ENCODE data around the gene RPL27A. TPM values are rescaled to one million over a fixed set of nuclear protein-coding genes. Genes with fewer than 3 reads are reported as not detected.
A peak's percentile ranks its signal among the peaks of the same experiment; 100 is the strongest.
"Not testable (repeated sequence)": the region's sequence is repeated elsewhere in the genome, so short reads cannot be mapped to it uniquely, and the experiment has no call there.

RPL27A gene
- polyA plus RNA-seq, 4 donors, result 2,503 to 4,316 (median 3,116) TPM

GRCh38 chr11:8661001-8661795 lies 21.4 kb upstream of the RPL27A start:
- Histone ChIP-seq H3K36me3 (ENCODE audit: control insufficient read depth in 3 of 3, insufficient read depth in 2 of 3, low read depth in 1 of 3, low read length in 3 of 3) (peaks cover 5 to 6% (median 6%) of the 10 kb centered on the region in 3 donors), H3K4me3 (ENCODE audit: low read depth in 1 of 3, low read length in 3 of 3) (no peak overlapping the region), H3K27me3 (ENCODE audit: control insufficient read depth in 3 of 3, insufficient read depth in 3 of 3, low read length in 3 of 3) (no peaks in the 10 kb centered on the region), H3K27ac (ENCODE audit: low read depth in 1 of 3, low read length in 2 of 3) (no peak overlapping the region), H3K9me3 (ENCODE audit: control insufficient read depth in 2 of 2, insufficient read depth in 1 of 2, low read depth in 1 of 2, low read length in 1 of 2) (no peaks in the 10 kb centered on the region), H3K4me1 (ENCODE audit: control insufficient read depth in 3 of 3, insufficient read depth in 2 of 3, low read depth in 1 of 3, low read length in 2 of 3) (no peaks in the 10 kb centered on the region)
- no peak for DNase-seq
- 88 to 95% (median 93%) methylated on average over 6 of the region's 6 CpGs for WGBS, 3 donors
- no peak for FAIRE-seq

GRCh38 chr11:8665222-8665621 lies 17.4 kb upstream of the RPL27A start:
- peaks cover 6 to 9% (median 8%) of the 10 kb centered on the region in 3 donors for H3K36me3 ChIP-seq (ENCODE audit: control insufficient read depth in 3 of 3, insufficient read depth in 2 of 3, low read depth in 1 of 3, low read length in 3 of 3)
- DNase-seq, result no peak
- 84 to 96% (median 95%) methylated on average over 1 of the region's 1 CpG for WGBS, 3 donors
- H3K4me3 ChIP-seq (ENCODE audit: low read depth in 1 of 3, low read length in 3 of 3), result no peak overlapping the region
- no peak for FAIRE-seq
- H3K4me1 ChIP-seq (ENCODE audit: control insufficient read depth in 3 of 3, insufficient read depth in 2 of 3, low read depth in 1 of 3, low read length in 2 of 3), result no peaks in the 10 kb centered on the region
- no peak overlapping the region for H3K27ac ChIP-seq (ENCODE audit: low read depth in 1 of 3, low read length in 2 of 3)
- H3K27me3 ChIP-seq (ENCODE audit: control insufficient read depth in 3 of 3, insufficient read depth in 3 of 3, low read length in 3 of 3), result no peaks in the 10 kb centered on the region
- H3K9me3 ChIP-seq (ENCODE audit: control insufficient read depth in 2 of 2, insufficient read depth in 1 of 2, low read depth in 1 of 2, low read length in 1 of 2), result no peaks in the 10 kb centered on the region

GRCh38 chr11:8670081-8670480 lies 12.5 kb upstream of the RPL27A start:
- not testable (repeated sequence) for H3K27ac ChIP-seq (ENCODE audit: low read depth in 1 of 3, low read length in 2 of 3); H3K27me3 ChIP-seq (ENCODE audit: control insufficient read depth in 3 of 3, insufficient read depth in 3 of 3, low read length in 3 of 3); H3K4me1 ChIP-seq (ENCODE audit: control insufficient read depth in 3 of 3, insufficient read depth in 2 of 3, low read depth in 1 of 3, low read length in 2 of 3); H3K4me3 ChIP-seq (ENCODE audit: low read depth in 1 of 3, low read length in 3 of 3); H3K9me3 ChIP-seq (ENCODE audit: control insufficient read depth in 2 of 2, insufficient read depth in 1 of 2, low read depth in 1 of 2, low read length in 1 of 2); DNase-seq; FAIRE-seq
- peaks cover under 1 to 16% (median 14%) of the 10 kb centered on the region in 3 donors for H3K36me3 ChIP-seq (ENCODE audit: control insufficient read depth in 3 of 3, insufficient read depth in 2 of 3, low read depth in 1 of 3, low read length in 3 of 3)
- 95 to 97% (median 97%) methylated on average over 6 of the region's 6 CpGs for WGBS, 3 donors

DNA sequence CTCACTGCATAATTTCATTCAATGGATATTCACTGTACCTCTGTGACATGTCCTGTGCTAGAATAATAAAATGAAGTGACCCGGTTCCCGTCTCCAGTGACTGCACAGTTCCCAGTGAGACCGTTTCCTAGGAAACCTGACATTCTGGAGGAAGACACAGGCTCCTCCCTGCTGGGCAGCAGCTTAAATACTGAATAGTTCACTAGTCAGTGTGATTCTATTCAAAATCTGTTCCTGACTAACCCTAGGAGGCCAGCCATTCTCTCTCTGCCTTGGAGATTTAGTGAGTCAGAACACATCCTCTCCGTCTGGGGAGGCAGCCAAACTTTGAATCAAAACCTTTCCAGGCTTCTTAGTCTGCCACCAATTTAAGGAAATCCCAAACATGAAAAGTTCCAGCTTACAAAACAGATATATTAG lies 11.4 kb upstream of the RPL27A start:
- DNase-seq (no peak), FAIRE-seq (no peak)
- 55 to 91% (median 83%) methylated on average over 4 of the region's 4 CpGs for WGBS, 3 donors
- Histone ChIP-seq H3K9me3 (ENCODE audit: control insufficient read depth in 2 of 2, insufficient read depth in 1 of 2, low read depth in 1 of 2, low read length in 1 of 2) (no peaks in the 10 kb centered on the region), H3K27ac (ENCODE audit: low read depth in 1 of 3, low read length in 2 of 3) (peak overlapping the region in 2 of 3 donors; percentile 23 to 81), H3K36me3 (ENCODE audit: control insufficient read depth in 3 of 3, insufficient read depth in 2 of 3, low read depth in 1 of 3, low read length in 3 of 3) (peaks cover 0 to 16% (median 13%) of the 10 kb centered on the region in 3 donors), H3K4me3 (ENCODE audit: low read depth in 1 of 3, low read length in 3 of 3) (no peak overlapping the region), H3K4me1 (ENCODE audit: control insufficient read depth in 3 of 3, insufficient read depth in 2 of 3, low read depth in 1 of 3, low read length in 2 of 3) (no peaks in the 10 kb centered on the region), H3K27me3 (ENCODE audit: control insufficient read depth in 3 of 3, insufficient read depth in 3 of 3, low read length in 3 of 3) (no peaks in the 10 kb centered on the region)

- no peaks in the 10 kb centered on the region for H3K9me3 ChIP-seq (ENCODE audit: control insufficient read depth in 2 of 2, insufficient read depth in 1 of 2, low read depth in 1 of 2, low read length in 1 of 2)
- WGBS, 3 donors, result 0 to 58% (median 0%) methylated on average over 1 of the region's 1 CpG
- peak overlapping the region in 2 of 3 donors; percentile 23 to 86 for H3K27ac ChIP-seq (ENCODE audit: low read depth in 1 of 3, low read length in 2 of 3)
- H3K4me1 ChIP-seq (ENCODE audit: control insufficient read depth in 3 of 3, insufficient read depth in 2 of 3, low read depth in 1 of 3, low read length in 2 of 3), result no peaks in the 10 kb centered on the region
- DNase-seq (no peak), FAIRE-seq (no peak)
- H3K4me3 ChIP-seq (ENCODE audit: low read depth in 1 of 3, low read length in 3 of 3), result no peak overlapping the region
- no peaks in the 10 kb centered on the region for H3K27me3 ChIP-seq (ENCODE audit: control insufficient read depth in 3 of 3, insufficient read depth in 3 of 3, low read length in 3 of 3)
- H3K36me3 ChIP-seq (ENCODE audit: control insufficient read depth in 3 of 3, insufficient read depth in 2 of 3, low read depth in 1 of 3, low read length in 3 of 3), result peaks cover 0 to 16% (median 13%) of the 10 kb centered on the region in 3 donors
Measured at GRCh38 chr11:8671651-8672062, 10.9 kb upstream of the RPL27A start.

- WGBS, 3 donors, result 92 to 97% (median 97%) methylated on average over 2 of the region's 2 CpGs
- Histone ChIP-seq H3K4me1 (ENCODE audit: control insufficient read depth in 3 of 3, insufficient read depth in 2 of 3, low read depth in 1 of 3, low read length in 2 of 3) (no peaks in the 10 kb centered on the region), H3K9me3 (ENCODE audit: control insufficient read depth in 2 of 2, insufficient read depth in 1 of 2, low read depth in 1 of 2, low read length in 1 of 2) (no peaks in the 10 kb centered on the region), H3K27me3 (ENCODE audit: control insufficient read depth in 3 of 3, insufficient read depth in 3 of 3, low read length in 3 of 3) (no peaks in the 10 kb centered on the region), H3K27ac (ENCODE audit: low read depth in 1 of 3, low read length in 2 of 3) (peak overlapping the region in 1 of 3 donors; percentile 86), H3K4me3 (ENCODE audit: low read depth in 1 of 3, low read length in 3 of 3) (no peak overlapping the region), H3K36me3 (ENCODE audit: control insufficient read depth in 3 of 3, insufficient read depth in 2 of 3, low read depth in 1 of 3, low read length in 3 of 3) (peaks cover 0 to 17% (median 13%) of the 10 kb centered on the region in 3 donors)
- DNase-seq, result no peak
- FAIRE-seq, result no peak
Measured at GRCh38 chr11:8672346-8672745, 10.2 kb upstream of the RPL27A start.

- H3K9me3 ChIP-seq (ENCODE audit: control insufficient read depth in 2 of 2, insufficient read depth in 1 of 2, low read depth in 1 of 2, low read length in 1 of 2), result no peaks in the 10 kb centered on the region
- 89 to 96% (median 91%) methylated on average over 2 of the region's 2 CpGs for WGBS, 3 donors
- no peaks in the 10 kb centered on the region for H3K27me3 ChIP-seq (ENCODE audit: control insufficient read depth in 3 of 3, insufficient read depth in 3 of 3, low read length in 3 of 3)
- H3K4me1 ChIP-seq (ENCODE audit: control insufficient read depth in 3 of 3, insufficient read depth in 2 of 3, low read depth in 1 of 3, low read length in 2 of 3), result no peaks in the 10 kb centered on the region
- peaks cover 0 to 16% (median 9%) of the 10 kb centered on the region in 3 donors for H3K36me3 ChIP-seq (ENCODE audit: control insufficient read depth in 3 of 3, insufficient read depth in 2 of 3, low read depth in 1 of 3, low read length in 3 of 3)
- no peak overlapping the region for H3K27ac ChIP-seq (ENCODE audit: low read depth in 1 of 3, low read length in 2 of 3)
- H3K4me3 ChIP-seq (ENCODE audit: low read depth in 1 of 3, low read length in 3 of 3), result no peak overlapping the region
- FAIRE-seq (no peak), DNase-seq (no peak)
Measured at GRCh38 chr11:8674859-8675258, 7.7 kb upstream of the RPL27A start.

DNA sequence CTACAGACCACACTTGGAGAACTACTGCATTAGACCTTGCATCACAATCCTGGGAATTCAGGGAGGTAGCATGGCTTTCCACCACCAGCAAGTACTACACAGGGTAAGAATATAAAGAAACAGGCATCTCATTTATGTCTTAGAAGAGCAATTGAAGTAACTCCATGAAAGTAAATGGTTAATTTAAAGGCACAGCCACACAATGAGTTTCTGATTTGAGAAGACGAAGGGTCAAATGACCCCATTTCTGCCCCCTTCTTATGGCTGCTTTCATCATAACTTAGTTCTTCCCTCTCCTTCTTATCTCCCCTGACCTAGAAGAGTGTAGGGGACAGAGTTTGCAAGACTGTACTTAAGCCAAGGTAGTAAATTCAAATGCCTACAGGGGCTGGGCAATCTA lies 6.1 kb upstream of the RPL27A start:
- peaks cover 0 to under 1% (median 0%) of the 10 kb centered on the region in 3 donors for H3K4me1 ChIP-seq (ENCODE audit: control insufficient read depth in 3 of 3, insufficient read depth in 2 of 3, low read depth in 1 of 3, low read length in 2 of 3)
- peaks cover 0 to 11% (median 6%) of the 10 kb centered on the region in 3 donors for H3K36me3 ChIP-seq (ENCODE audit: control insufficient read depth in 3 of 3, insufficient read depth in 2 of 3, low read depth in 1 of 3, low read length in 3 of 3)
- FAIRE-seq, result no peak
- no peaks in the 10 kb centered on the region for H3K27me3 ChIP-seq (ENCODE audit: control insufficient read depth in 3 of 3, insufficient read depth in 3 of 3, low read length in 3 of 3)
- DNase-seq, result no peak
- 92 to 100% (median 93%) methylated on average over 1 of the region's 1 CpG for WGBS, 3 donors
- no peak overlapping the region for H3K27ac ChIP-seq (ENCODE audit: low read depth in 1 of 3, low read length in 2 of 3)
- no peak overlapping the region for H3K4me3 ChIP-seq (ENCODE audit: low read depth in 1 of 3, low read length in 3 of 3)
- no peaks in the 10 kb centered on the region for H3K9me3 ChIP-seq (ENCODE audit: control insufficient read depth in 2 of 2, insufficient read depth in 1 of 2, low read depth in 1 of 2, low read length in 1 of 2)

Measured in small intestine (tissue), 7 donors.